ENCODE measurements around the gene CASP8. TPM values are rescaled to one million over a fixed set of nuclear protein-coding genes. Genes with fewer than 3 reads are reported as not detected.

Gene CASP8
- total RNA-seq, 2 experiments from 2014 or later: 36.2 to 37.9 TPM

DNA sequence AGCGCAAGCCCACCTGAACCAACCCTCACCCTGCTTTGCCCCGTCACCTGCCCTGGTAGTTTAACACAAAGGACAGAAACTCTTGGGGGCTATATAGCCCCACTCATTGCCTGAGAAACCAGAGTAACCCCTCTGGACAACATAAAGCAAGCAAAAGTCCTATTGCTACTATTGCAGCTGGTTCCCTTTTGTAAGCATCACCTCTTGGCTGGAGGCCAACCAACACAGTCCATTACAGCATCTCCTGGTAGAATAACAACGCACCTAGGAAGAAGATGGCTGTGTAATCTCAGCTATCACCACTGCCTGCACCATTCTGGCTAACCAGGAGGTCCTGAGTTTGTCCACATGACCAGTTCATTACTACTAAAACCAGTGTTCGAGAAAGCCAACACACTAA lies 60.4 kb downstream of the CASP8 start:
- DNase-seq: no peak
- peaks cover 36% of the 10 kb centered on the region for H3K9me3 Mint-ChIP-seq
- H3K36me3 Mint-ChIP-seq: peaks cover 52% of the 10 kb centered on the region
- no peak overlapping the region for H3K27ac Mint-ChIP-seq
- H3K4me1 Mint-ChIP-seq: no peaks in the 10 kb centered on the region
- no peak overlapping the region for H3K4me3 Mint-ChIP-seq
- H3K27me3 Mint-ChIP-seq: no peaks in the 10 kb centered on the region

DNA sequence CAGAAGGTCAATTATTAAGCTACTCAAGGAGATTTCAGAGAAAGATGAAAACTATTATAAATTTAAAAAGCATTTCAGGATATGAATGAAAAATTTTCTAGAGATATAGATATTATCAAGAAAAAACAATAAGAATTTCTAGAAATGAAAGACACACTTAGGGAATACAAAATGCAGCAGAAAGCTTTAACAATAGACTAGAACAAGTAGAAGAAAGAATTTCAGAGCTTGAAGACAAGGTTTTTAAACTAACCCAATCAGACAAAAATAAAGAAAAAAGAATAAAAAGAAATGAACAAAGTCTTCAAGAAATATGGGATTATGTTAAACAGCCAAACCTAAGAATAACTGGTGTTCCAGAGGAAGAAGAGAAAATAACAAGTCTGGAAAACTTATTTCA lies 62.4 kb downstream of the CASP8 start:
- no peak for DNase-seq
- peaks cover 54% of the 10 kb centered on the region for H3K36me3 Mint-ChIP-seq
- H3K4me3 Mint-ChIP-seq: no peak overlapping the region
- peaks cover 27% of the 10 kb centered on the region for H3K9me3 Mint-ChIP-seq
- H3K27me3 Mint-ChIP-seq: no peaks in the 10 kb centered on the region
- no peak overlapping the region for H3K27ac Mint-ChIP-seq
- H3K4me1 Mint-ChIP-seq: no peaks in the 10 kb centered on the region

- peaks cover 26% of the 10 kb centered on the region for H3K9me3 Mint-ChIP-seq
- no peaks in the 10 kb centered on the region for H3K4me1 Mint-ChIP-seq
- H3K36me3 Mint-ChIP-seq: peaks cover 30% of the 10 kb centered on the region
- no peaks in the 10 kb centered on the region for H3K27me3 Mint-ChIP-seq
- H3K4me3 Mint-ChIP-seq: no peak overlapping the region
- H3K27ac Mint-ChIP-seq: no peak overlapping the region
- no peak for DNase-seq
Measured at GRCh38 chr2:201327678-201328077, 67.3 kb downstream of the CASP8 start.

GRCh38 chr2:201329409-201329808 lies 69.1 kb downstream of the CASP8 start:
- no peak for DNase-seq
- no peaks in the 10 kb centered on the region for H3K4me1 Mint-ChIP-seq
- H3K9me3 Mint-ChIP-seq: peaks cover 20% of the 10 kb centered on the region
- no peak overlapping the region for H3K4me3 Mint-ChIP-seq
- no peak overlapping the region for H3K27ac Mint-ChIP-seq
- H3K27me3 Mint-ChIP-seq: no peaks in the 10 kb centered on the region
- peaks cover 20% of the 10 kb centered on the region for H3K36me3 Mint-ChIP-seq

Other genes starting within 250 kb of the CASP8 start
- gene HYCC2, start 188.9 kb upstream of the CASP8 start, total RNA-seq: 10 to 100 TPM; 22.6 to 25.3 TPM
- 100 to 1,000 TPM; 139 to 146 TPM for gene NDUFB3, start 188.5 kb upstream of the CASP8 start, total RNA-seq
- gene CFLAR, start 144.4 kb upstream of the CASP8 start, total RNA-seq: 100 to 1,000 TPM; 190 to 198 TPM
- 10 to 100 TPM; 25.5 to 26.5 TPM for gene CASP10, start 77.4 kb upstream of the CASP8 start, total RNA-seq
- 1 to 10 TPM in 1 of 2 experiments, under 1 TPM in 1; 0.98 to 1.3 TPM for gene FLACC1, start 96.8 kb downstream of the CASP8 start, total RNA-seq
- gene TRAK2, start 190.9 kb downstream of the CASP8 start, total RNA-seq: 10 to 100 TPM; 21.2 to 24.6 TPM
- gene STRADB, start 191.2 kb downstream of the CASP8 start, total RNA-seq: 10 to 100 TPM; 22.4 to 23.2 TPM